ENCODE data around the gene ESYT1.
"Not testable (repeated sequence)": the region's sequence is repeated elsewhere in the genome, so short reads cannot be mapped to it uniquely, and the experiment has no call there.

The ESYT1 gene

DNA sequence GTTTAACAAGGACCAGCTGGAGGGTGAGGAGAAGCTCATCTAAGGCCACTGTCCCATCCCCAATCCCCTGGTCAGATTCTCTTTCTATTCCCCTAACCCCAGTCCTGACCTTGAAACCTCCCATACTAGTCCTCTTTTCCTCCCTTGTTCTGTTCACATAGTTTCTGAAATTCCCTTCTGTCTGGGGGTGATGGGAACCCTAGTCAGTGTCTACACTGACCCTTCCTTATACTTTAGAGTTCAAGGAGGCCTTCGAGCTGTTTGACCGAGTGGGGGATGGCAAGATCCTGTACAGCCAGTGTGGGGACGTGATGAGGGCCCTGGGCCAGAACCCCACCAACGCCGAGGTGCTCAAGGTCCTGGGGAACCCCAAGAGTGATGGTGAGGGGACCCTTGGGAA lies 26.8 kb downstream of the ESYT1 start:
- no peak for DNase-seq (ENCODE audit: low read depth)
- no peak overlapping the region for H3K4me3 ChIP-seq (ENCODE audit: low read depth, low read length)
- TF ChIP-seq, protein P1, sequence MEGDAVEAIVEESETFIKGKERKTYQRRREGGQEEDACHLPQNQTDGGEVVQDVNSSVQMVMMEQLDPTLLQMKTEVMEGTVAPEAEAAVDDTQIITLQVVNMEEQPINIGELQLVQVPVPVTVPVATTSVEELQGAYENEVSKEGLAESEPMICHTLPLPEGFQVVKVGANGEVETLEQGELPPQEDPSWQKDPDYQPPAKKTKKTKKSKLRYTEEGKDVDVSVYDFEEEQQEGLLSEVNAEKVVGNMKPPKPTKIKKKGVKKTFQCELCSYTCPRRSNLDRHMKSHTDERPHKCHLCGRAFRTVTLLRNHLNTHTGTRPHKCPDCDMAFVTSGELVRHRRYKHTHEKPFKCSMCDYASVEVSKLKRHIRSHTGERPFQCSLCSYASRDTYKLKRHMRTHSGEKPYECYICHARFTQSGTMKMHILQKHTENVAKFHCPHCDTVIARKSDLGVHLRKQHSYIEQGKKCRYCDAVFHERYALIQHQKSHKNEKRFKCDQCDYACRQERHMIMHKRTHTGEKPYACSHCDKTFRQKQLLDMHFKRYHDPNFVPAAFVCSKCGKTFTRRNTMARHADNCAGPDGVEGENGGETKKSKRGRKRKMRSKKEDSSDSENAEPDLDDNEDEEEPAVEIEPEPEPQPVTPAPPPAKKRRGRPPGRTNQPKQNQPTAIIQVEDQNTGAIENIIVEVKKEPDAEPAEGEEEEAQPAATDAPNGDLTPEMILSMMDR (IDR thresholded peaks at IDR 0.05; ENCODE audit: insufficient read depth, low read depth, low read length, missing control alignments) = no peak

DNA sequence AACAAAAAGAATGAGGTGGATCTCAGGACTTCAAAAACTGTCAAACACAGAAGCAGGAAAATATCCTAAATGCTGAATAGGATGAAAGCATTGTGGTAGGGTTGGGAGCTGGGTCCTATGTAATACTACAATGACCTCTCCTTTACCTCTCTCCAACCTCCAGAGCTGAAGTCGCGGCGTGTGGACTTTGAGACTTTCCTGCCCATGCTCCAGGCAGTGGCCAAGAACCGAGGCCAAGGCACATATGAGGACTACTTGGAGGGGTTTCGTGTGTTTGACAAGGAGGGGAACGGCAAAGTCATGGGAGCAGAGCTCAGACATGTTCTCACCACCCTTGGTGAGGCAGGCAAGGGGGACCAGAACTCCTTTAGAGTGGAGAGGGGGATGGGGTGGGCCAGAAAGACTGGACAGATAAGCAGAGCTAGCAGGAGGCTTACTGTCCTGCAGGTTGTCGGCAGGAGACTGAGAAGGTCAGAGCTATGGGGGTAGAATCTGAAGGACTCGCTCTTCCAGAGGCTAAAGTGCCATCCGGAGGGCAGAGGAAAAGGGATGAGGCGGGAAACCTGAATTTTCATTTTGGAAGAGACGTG lies 27.3 kb downstream of the ESYT1 start:
- TF ChIP-seq, protein P1 (IDR thresholded peaks at IDR 0.05; ENCODE audit: insufficient read depth, low read depth, low read length, missing control alignments) = no peak
- no peak for DNase-seq (ENCODE audit: low read depth)
- no peak overlapping the region for H3K4me3 ChIP-seq (ENCODE audit: low read depth, low read length)

DNA sequence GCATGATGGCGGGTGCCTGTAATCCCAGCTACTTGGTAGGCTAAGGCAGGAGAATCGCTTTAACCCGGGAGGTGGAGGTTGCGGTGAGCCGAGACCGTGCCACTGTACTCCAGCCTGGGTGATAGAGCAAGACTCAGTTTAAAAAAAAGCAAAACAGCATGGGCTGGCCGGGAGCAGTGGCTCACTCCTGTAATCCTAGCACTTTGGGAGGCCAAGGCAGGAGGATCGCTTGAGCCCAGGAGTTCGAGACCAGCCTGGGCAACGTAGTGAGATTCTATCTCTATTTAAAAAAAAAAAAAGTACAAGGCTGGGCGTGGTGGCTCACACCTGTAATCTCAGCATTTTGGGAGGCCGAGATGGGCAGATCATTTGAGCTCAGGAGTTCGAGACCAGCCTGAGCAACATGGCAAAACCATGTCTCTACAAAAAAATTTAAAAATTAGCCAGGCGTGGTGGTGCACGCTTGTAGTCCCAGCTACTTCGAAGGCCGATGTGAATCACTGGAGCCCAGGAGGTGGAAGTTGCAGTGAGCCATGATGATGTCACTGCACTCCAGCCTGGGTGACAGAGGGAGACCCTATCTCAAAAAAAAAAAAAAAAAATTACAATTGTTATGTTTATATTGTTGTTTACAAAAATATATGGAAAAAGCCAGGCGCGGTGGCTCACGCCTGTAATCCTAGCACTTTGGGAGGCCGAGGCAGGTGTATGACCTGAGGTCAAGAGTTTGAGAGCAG lies 28.6 kb downstream of the ESYT1 start:
- peak overlapping the region; percentile 80 for H3K4me3 ChIP-seq (ENCODE audit: low read depth, low read length)
- not testable (repeated sequence) for DNase-seq (ENCODE audit: low read depth)

DNA sequence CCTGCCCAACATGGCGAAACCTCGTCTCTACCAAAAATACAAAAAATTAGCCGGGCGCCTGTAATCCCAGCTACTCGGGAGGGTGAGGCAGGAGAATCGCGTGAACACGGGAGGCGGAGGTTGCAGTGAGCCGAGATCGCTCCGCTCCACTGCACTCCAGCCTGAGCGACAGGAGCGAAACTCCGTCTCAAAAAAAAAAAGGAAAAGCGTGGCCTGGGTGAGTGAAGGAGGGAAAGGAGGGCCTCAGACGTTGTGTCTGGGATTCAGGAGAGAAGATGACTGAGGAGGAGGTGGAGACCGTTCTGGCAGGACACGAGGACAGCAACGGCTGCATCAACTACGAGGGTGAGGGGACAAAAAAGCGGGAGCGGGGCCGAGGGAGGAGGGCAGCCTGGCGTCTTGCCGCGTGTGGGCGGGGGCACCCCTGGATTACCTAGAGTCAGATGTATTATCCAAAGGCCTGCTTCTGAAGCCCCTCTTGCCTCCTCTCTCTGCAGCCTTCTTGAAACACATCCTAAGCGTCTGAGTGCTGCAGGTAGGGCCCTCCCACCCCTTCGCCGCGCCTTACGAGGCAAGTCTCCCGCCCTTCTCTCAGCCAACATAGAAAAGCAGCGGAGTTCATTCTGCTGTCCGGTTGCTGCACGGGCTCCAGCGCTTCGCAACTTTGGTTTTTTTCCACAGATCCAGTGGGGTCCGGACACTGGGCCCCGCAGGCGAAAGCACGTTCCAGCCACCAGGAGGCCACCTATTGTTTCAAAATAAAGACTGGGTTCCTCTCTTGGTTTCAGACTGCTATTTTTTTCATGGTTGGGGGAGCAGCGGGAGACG lies 29.3 kb downstream of the ESYT1 start:
- H3K4me3 ChIP-seq (ENCODE audit: low read depth, low read length) = peak overlapping the region; percentile 80
- TF ChIP-seq, protein P1 (IDR thresholded peaks at IDR 0.05; ENCODE audit: insufficient read depth, low read depth, low read length, missing control alignments) = peak; percentile 62
- peak; percentile 86 for DNase-seq (ENCODE audit: low read depth)

DNA sequence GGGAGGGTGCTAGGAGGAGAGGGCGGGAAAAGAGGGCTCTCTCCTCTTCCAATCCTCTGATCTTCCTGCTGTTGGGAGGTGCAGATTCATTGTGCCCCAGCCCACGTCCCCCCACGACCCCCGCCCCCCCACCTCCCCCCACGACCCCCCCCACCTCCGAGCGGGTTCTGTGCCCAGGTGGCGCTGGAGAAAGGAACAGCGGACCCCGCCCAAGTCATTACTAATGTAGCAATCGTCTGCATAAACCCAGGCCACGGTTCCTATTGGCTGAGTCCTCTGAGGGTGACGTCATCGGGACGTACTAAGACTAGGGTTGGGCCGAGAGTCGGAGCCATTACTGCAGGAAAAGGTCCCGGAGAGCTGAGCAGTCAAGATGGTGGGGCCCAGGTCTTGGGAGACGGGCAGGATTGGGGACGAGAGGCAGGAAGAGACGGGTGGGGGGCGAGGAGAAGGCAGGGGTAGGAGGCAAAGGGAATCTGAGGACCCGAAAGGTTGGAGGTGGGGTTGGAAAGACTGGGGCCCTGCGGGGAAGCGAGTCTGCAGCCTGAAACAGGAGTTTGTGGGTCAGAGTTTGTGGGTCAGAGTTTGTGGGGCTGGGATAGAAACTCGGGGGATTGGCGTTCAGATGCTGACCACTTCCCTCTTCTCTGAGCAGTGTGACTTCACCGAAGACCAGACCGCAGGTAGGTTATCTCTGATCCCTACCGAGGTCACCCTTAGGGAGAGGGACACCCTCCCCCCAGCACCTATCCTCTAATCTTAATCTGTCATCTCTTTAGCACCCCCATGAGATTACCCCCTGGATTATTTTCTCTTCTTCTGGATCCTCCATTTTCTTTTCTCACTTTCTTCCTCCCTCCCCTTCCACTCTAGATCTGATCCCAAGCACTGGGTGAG lies 30.2 kb downstream of the ESYT1 start, which contains the start of gene MYL6:
Gene MYL6 (plus strand): TSS at position 331 of the 897 bp plus-strand sequence. CDS start 43 bp downstream, at position 374.
- H3K4me3 ChIP-seq (ENCODE audit: low read depth, low read length) = peak within 1 kb of the TSS; percentile 80
- TF ChIP-seq, protein P1 (IDR thresholded peaks at IDR 0.05; ENCODE audit: insufficient read depth, low read depth, low read length, missing control alignments) = no peak
- peak; percentile 98 for DNase-seq (ENCODE audit: low read depth)

DNA sequence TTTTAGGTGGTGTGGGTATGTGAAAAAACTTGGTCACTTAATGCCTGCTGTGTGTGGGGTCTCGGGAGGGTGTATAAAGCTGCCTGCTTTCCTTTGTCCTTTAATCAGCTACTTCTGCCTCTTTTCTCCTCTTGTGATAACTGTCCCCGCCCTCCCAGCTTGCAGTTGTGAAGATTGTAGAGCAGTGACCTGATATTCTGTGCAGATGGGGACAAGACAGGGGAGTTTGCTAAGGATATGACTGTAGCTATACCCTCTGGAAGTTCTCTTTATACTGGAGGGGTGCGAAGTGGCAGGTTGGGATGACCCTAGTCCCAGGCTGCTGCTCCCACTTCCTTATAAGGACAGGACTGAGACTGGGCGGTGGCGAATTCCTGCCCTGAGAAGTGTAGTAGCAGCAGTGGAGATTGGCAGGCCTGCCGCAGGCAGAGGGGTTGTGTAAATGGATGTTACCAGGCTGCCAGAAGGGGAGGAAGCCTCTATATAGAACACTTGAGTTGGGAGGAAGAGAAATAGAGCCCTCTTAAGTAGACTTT lies 30.9 kb downstream of the ESYT1 start:
- DNase-seq (ENCODE audit: low read depth) = peak; percentile 59
- TF ChIP-seq, protein P1 (IDR thresholded peaks at IDR 0.05; ENCODE audit: insufficient read depth, low read depth, low read length, missing control alignments) = no peak
- H3K4me3 ChIP-seq (ENCODE audit: low read depth, low read length) = peak overlapping the region; percentile 80
